Measurements from ENCODE around the gene SMURF2. TPM values are rescaled to one million over a fixed set of nuclear protein-coding genes. Genes with fewer than 3 reads are reported as not detected.

SMURF2 gene
- total RNA-seq, 4 donors from 2014 or later = 30.5 to 52.7 (median 44.1) TPM

DNA sequence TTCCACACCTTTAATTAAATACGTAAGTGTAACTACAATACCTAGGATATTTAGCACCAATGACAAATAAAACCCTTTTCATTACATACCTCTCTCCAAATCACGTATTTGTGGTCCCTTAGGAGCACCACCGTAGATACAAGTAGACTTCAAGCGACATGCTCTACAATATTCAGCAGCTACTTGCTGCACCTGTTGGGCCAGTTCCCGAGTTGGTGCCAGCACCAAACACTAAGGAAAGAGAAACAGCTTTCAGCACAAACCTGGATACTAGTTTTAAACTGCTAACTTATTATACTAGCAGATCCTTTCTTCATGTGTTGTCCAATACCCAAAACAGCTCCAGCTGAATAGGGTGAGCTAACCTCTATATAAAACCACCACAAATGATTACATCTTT is 158.8 kb downstream of the SMURF2 start:
- H3K36me3 ChIP-seq = peaks cover 54 to 67% (median 64%) of the 10 kb centered on the region in 4 donors
- H3K9me3 ChIP-seq = no peaks in the 10 kb centered on the region
- DNase-seq (ENCODE audit: extremely low spot score) = no peak
- H3K4me3 ChIP-seq = peak overlapping the region in 3 of 4 donors; percentile 77 to 94 (median 91)
- intact Hi-C loops (cut with DNase I) = loop anchor here (5.0 kb wide), 1 partner anchor 149 kb away; no protein-coding TSS in a partner anchor
- H3K27me3 ChIP-seq = no peaks in the 10 kb centered on the region
- H3K4me1 ChIP-seq = peaks cover 49 to 72% (median 67%) of the 10 kb centered on the region in 4 donors
- H3K27ac ChIP-seq (replicated peaks in 1 of 4) = peak overlapping the region; percentile 30 to 100 (median 99)
- TF ChIP-seq CTCF (IDR thresholded peaks at IDR 0.05) = no peak
- TF ChIP-seq POLR2A (IDR thresholded peaks at IDR 0.05; ENCODE audit: low read depth) = no peak
- TF ChIP-seq EP300 (IDR thresholded peaks at IDR 0.05) = no peak
- TF ChIP-seq POLR2AphosphoS5 (IDR thresholded peaks at IDR 0.05) = no peak
- 68% methylated on average over 5 of the region's 5 CpGs for WGBS

GRCh38 chr17:64502809-64503208 is 159.3 kb downstream of the SMURF2 start:
- Histone ChIP-seq H3K27me3 (no peaks in the 10 kb centered on the region), H3K4me3 (no peak overlapping the region), H3K27ac (replicated peaks in 1 of 4) (peak overlapping the region in 3 of 4 donors; percentile 31 to 99 (median 99)), H3K9me3 (no peaks in the 10 kb centered on the region), H3K36me3 (peaks cover 54 to 72% (median 69%) of the 10 kb centered on the region in 4 donors), H3K4me1 (peaks cover 49 to 72% (median 67%) of the 10 kb centered on the region in 4 donors)
- TF ChIP-seq POLR2AphosphoS5 (IDR thresholded peaks at IDR 0.05) (no peak), CTCF (IDR thresholded peaks at IDR 0.05) (no peak), EP300 (IDR thresholded peaks at IDR 0.05) (no peak), POLR2A (IDR thresholded peaks at IDR 0.05; ENCODE audit: low read depth) (no peak)
- DNase-seq (ENCODE audit: extremely low spot score) = no peak
- intact Hi-C loops (cut with DNase I) = loop anchor here (5.0 kb wide), 1 partner anchor 149 kb away; no protein-coding TSS in a partner anchor
- 68% methylated on average over 2 of the region's 2 CpGs for WGBS

- peaks cover 54 to 75% (median 71%) of the 10 kb centered on the region in 4 donors for H3K4me1 ChIP-seq
- no peak overlapping the region for H3K4me3 ChIP-seq
- WGBS = 52% methylated on average over 3 of the region's 3 CpGs
- intact Hi-C loops (cut with DNase I) = loop anchor here (5.0 kb wide), 1 partner anchor 150 kb away; no protein-coding TSS in a partner anchor
- peak overlapping the region in 2 of 4 donors; percentile 31 to 99 for H3K27ac ChIP-seq (replicated peaks in 1 of 4)
- H3K9me3 ChIP-seq = no peaks in the 10 kb centered on the region
- H3K27me3 ChIP-seq = no peaks in the 10 kb centered on the region
- peaks cover 54 to 76% (median 70%) of the 10 kb centered on the region in 4 donors for H3K36me3 ChIP-seq
- DNase-seq (ENCODE audit: extremely low spot score) = no peak
- TF ChIP-seq EP300 (IDR thresholded peaks at IDR 0.05) = no peak
- no peak for TF ChIP-seq POLR2AphosphoS5 (IDR thresholded peaks at IDR 0.05)
- no peak for TF ChIP-seq CTCF (IDR thresholded peaks at IDR 0.05)
- TF ChIP-seq POLR2A (IDR thresholded peaks at IDR 0.05; ENCODE audit: low read depth) = no peak
Measured at GRCh38 chr17:64502021-64502420, 160.1 kb downstream of the SMURF2 start.

DNA sequence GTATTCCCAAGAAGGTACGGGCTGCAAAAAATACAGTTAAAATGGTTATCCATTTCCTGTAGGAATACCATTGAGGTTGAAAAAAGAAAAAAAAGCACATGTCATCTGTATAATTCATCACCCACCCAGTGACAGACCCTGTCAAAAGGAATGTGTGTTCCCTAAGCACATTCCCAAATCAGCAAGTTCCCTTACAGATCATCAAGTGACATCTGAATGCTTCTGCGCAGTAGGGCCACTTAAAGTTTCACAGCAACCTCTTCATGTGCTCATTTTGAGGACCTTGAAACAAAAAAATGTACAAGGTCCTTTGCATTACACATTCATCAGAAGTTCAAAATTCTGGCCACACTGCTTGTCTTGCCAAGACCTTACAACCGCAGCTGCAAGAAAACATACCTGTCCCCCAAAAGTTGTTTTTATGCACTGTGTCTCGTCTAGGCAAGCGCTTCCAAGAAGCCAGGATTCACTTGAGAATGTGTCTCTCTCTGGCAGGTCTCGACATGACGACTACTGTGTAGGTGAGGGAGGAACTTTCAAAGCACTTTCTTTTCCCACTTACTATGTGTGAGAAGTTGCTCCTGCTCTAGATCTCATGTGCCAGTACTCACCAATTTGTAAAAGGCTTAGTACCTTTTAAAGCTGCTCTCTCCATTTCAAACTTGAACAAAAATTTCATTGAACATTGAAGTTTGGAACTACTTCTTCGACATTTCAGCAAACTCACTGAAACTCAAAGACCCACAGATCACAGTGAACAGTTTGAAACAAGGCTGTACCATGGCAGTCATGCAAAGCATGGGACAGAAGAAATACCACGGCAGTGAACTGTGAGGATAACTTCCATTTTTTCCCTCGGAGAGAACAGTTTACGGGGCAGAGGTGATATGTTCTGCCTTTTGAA is 161.0 kb downstream of the SMURF2 start:
- no peak for DNase-seq (ENCODE audit: extremely low spot score)
- Histone ChIP-seq H3K27ac (replicated peaks in 1 of 4) (peak overlapping the region in 1 of 4 donors; percentile 99), H3K36me3 (peaks cover 54 to 76% (median 70%) of the 10 kb centered on the region in 4 donors), H3K27me3 (no peaks in the 10 kb centered on the region), H3K4me3 (no peak overlapping the region), H3K9me3 (no peaks in the 10 kb centered on the region), H3K4me1 (peaks cover 54 to 79% (median 74%) of the 10 kb centered on the region in 4 donors)
- TF ChIP-seq EP300 (IDR thresholded peaks at IDR 0.05) (no peak), POLR2A (IDR thresholded peaks at IDR 0.05; ENCODE audit: low read depth) (no peak)
- intact Hi-C loops (cut with DNase I) = loop anchor here (5.0 kb wide), 1 partner anchor 151 kb away; no protein-coding TSS in a partner anchor
- WGBS = 76% methylated on average over 11 of the region's 11 CpGs

DNA sequence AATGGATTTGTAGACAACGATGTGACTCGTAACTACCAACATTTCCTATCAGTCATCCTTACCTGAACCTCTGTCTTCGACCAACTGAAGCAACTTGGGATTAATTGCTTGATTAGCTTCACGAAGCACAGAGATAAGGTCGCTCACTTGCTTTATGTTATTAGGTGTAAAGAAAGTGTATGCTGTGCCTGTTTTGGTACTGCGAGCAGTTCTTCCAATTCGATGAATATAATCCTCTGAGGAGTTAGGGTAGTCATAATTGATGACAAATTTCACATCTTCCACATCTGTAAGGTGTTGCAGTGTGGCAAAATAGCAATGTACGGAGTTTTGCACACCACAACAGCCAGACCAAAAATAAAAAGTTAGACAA is 161.6 kb downstream of the SMURF2 start:
- intact Hi-C loops (cut with DNase I) = loop anchor here (5.0 kb wide), 1 partner anchor 152 kb away; no protein-coding TSS in a partner anchor
- 87% methylated on average over 8 of the region's 8 CpGs for WGBS
- no peak for DNase-seq (ENCODE audit: extremely low spot score)
- Histone ChIP-seq H3K4me3 (no peak overlapping the region), H3K27ac (replicated peaks in 1 of 4) (peak overlapping the region in 1 of 4 donors; percentile 25), H3K9me3 (no peaks in the 10 kb centered on the region), H3K4me1 (peaks cover 60 to 85% (median 81%) of the 10 kb centered on the region in 4 donors), H3K36me3 (peaks cover 54 to 76% (median 70%) of the 10 kb centered on the region in 4 donors), H3K27me3 (no peaks in the 10 kb centered on the region)
- TF ChIP-seq POLR2A (IDR thresholded peaks at IDR 0.05; ENCODE audit: low read depth) = no peak
- no peak for TF ChIP-seq CTCF (IDR thresholded peaks at IDR 0.05)
- no peak for TF ChIP-seq POLR2AphosphoS5 (IDR thresholded peaks at IDR 0.05)
- TF ChIP-seq EP300 (IDR thresholded peaks at IDR 0.05) = no peak

Data from esophagus muscularis mucosa (tissue), 4 donors.